GM18499 (cell line): ENCODE data around the gene PPM1E.

Experiments used
- ATAC-seq: cut with Tn5 transposase; IDR thresholded peaks from one replicate; pipeline ENCODE4 v1.9.1; 2021; ENCODE audit warnings: moderate number of reproducible peaks; ENCODE audit not compliant: insufficient read depth, unreplicated experiment

The PPM1E gene

DNA sequence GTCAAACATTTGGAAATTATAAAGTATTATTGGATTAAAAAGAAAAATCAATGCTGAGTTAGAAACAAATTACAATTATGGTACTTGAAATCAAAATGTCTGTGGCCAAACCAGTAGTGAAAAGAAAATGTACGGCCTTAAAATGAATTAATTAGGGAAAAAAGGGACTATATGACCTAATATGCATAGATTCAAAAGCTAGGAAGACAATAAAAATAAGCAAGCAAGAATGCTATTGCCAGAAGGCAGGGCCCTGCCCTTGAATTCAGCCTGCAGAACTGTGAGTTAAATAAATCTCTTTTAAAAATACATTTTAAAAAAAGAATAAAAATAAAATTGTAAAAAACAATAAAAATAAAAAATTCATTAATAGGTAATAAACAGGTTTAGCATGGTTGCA lies 262.4 kb downstream of the PPM1E start:
- no peak for ATAC-seq

- no peak for ATAC-seq
Observed at GRCh38 chr17:59024916-59025315, 269.3 kb downstream of the PPM1E start.

GRCh38 chr17:59026176-59026939 lies 270.7 kb downstream of the PPM1E start:
- ATAC-seq, result no peak

DNA sequence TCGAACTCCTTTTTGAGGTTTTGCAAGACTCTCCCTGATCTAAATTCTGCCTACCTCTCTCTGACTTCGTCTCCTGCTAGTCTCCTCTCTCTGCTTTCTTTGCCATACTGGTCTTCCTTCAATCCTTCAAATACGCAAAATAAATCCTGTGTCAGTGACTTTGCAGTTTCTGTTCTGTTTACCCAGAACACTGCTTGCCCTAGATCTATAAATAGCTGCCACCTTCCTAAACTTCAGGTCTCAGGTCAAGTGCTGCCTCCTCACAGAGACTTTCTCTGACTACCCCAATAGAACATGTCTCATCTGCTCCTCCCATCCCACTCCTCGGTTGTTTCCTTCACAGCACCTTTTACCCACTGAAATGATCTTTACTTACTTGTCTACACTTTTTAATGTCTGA lies 272.1 kb downstream of the PPM1E start:
- ATAC-seq, result no peak

DNA sequence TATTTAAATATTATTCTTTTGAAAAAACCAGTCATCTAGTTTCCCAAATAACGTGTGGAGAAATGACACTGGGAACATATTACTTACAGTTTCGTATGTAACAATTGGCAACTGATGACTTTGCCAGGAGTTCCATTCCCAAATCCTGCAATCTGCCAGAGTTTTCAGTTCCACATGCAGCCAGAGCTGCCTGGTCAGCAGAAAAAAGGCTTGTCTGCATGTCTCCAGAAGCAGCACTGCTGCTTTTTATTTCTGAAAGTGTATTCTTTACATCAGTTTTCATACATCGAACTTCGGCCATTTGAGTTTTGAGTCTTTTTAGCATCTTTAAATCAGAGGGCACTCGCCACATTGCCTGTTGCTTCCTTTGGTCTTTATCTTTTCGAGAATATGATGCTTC lies 272.7 kb downstream of the PPM1E start:
- no peak for ATAC-seq

DNA sequence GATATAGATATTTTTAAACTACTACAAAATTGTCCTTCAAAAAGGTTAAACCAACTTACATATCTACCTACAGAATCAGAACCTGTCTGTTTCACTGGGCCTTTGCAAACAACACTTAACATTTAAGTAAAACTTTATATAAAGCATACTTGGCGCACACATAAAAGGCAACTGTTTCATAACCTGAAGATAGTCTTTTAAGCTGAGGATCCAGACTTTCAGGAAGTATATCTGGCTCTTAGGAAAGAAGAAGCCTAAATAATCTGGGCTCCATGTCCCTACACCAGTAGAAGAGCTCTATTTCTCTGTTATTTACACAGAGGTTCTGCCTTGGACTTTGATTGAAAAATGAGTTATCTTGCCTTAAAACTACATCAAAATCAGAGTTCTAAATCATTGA lies 275.2 kb downstream of the PPM1E start:
- no peak for ATAC-seq
